Breast epithelium (tissue), 3 donors: ENCODE data around the gene ATP9A.

Experiments used
- POLR2A ChIP-seq: fragments of 450-650 bp; IDR thresholded peaks from one replicate; pipeline ENCODE4 v1.6.1; 2016; ENCODE audit warnings: antibody characterized with exemption, mild to moderate bottlenecking, moderate library complexity
- TF ChIP-seq, protein P1 (sequence below), 3 donors: fragments of 450-650 bp; IDR thresholded peaks; one replicate each; pipeline ENCODE4 v1.5.1; 2016 to 2017; ENCODE audit warnings: antibody characterized with exemption in 3 of 3, mild to moderate bottlenecking in 3 of 3, moderate library complexity in 3 of 3

DNA sequence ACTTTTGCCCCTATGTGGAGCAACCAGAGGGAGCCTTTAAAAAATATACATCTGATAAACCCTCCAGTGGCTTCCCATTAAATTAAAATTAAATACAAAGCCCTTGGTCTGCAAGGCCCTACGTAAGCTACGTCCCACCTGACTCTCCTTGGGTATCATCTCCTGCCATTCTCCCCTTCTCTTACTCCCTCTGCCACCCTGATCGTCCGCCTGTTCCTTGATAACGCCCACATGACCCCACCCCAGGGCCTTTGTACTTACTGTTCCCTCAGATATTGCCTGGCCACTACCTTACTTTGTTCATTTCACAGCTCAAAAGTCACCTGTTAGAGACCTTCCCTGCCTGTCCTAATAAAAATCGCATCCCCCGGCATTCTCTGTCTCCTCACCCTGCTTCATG is 220.2 kb downstream of the ATP9A start:
- no peak for TF ChIP-seq POLR2A
- TF ChIP-seq, protein P1, sequence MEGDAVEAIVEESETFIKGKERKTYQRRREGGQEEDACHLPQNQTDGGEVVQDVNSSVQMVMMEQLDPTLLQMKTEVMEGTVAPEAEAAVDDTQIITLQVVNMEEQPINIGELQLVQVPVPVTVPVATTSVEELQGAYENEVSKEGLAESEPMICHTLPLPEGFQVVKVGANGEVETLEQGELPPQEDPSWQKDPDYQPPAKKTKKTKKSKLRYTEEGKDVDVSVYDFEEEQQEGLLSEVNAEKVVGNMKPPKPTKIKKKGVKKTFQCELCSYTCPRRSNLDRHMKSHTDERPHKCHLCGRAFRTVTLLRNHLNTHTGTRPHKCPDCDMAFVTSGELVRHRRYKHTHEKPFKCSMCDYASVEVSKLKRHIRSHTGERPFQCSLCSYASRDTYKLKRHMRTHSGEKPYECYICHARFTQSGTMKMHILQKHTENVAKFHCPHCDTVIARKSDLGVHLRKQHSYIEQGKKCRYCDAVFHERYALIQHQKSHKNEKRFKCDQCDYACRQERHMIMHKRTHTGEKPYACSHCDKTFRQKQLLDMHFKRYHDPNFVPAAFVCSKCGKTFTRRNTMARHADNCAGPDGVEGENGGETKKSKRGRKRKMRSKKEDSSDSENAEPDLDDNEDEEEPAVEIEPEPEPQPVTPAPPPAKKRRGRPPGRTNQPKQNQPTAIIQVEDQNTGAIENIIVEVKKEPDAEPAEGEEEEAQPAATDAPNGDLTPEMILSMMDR (IDR thresholded peaks at IDR 0.05), result no peak
